Measurements from ENCODE around the gene LILRB5. TPM values are rescaled to one million over a fixed set of nuclear protein-coding genes. Genes with fewer than 3 reads are reported as not detected.
"Not testable (repeated sequence)": the region's sequence is repeated elsewhere in the genome, so short reads cannot be mapped to it uniquely, and the experiment has no call there.

LILRB5 gene
- total RNA-seq, 2 experiments from 2014 or later, result not detected

DNA sequence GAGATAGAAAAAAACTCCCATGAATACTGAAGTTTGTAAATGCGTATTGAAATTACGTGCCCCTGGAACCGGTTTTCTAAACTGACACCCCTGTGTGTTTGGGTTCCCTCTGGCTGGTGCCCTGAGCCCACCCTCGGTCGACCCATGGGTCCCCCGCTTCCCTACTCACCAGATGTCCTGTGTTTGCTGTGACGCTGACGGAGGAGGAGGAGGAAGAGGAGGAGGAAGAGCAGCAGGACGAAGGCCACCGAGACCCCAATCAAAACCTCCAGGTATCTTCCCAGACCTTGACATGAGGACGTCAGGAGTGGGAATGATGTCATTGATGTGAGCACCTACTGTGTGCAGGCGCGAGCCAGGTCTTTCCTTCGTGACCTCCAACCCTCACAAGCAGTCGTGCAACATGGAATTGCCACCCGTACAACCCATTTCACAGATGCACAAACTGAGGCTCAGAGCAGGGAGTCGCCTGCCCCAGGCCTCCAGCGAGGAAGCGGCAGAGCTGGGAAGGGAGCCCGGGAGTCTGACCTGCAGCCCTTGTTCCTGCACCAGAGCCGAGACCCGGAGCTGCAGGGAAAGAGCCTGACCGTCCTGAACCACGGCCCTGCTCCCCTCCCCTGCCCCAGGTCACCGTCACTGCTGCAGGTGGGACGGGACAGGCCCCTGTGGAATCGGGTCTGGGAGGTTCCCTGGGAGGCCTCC is 38.0 kb downstream of the LILRB5 start:
- POLR2A ChIA-PET, result no interaction called here
- no peak overlapping the region for H3K27ac Mint-ChIP-seq
- intact Hi-C loops (cut with DNase I, micrococcal nuclease), result no loop called here
- H3K36me3 ChIP-seq (ENCODE audit: insufficient read depth, low read length), result no peaks in the 10 kb centered on the region
- H3K4me1 ChIP-seq (ENCODE audit: insufficient read depth, low read length), result peaks cover 8% of the 10 kb centered on the region
- DNase-seq, result no peak
- H3K9me3 Mint-ChIP-seq, result no peaks in the 10 kb centered on the region
- H3K27me3 ChIP-seq (ENCODE audit: control insufficient read depth in 1 of 2, insufficient read depth in 2 of 2, low read length in 2 of 2), result peaks cover 0 to 2% of the 10 kb centered on the region in 2 experiments
- H3K36me3 Mint-ChIP-seq (ENCODE audit: low read depth), result no peaks in the 10 kb centered on the region
- no peaks in the 10 kb centered on the region for H3K4me1 Mint-ChIP-seq (ENCODE audit: low read depth)
- no peak overlapping the region for H3K4me3 Mint-ChIP-seq
- H3K27me3 Mint-ChIP-seq, result peaks cover 3% of the 10 kb centered on the region
- no peak overlapping the region for H3K27ac ChIP-seq (ENCODE audit: low read depth in 1 of 2, low read length in 2 of 2)
- H3K4me3 ChIP-seq (ENCODE audit: low read length), result no peak overlapping the region
- TF ChIP-seq, protein P1, sequence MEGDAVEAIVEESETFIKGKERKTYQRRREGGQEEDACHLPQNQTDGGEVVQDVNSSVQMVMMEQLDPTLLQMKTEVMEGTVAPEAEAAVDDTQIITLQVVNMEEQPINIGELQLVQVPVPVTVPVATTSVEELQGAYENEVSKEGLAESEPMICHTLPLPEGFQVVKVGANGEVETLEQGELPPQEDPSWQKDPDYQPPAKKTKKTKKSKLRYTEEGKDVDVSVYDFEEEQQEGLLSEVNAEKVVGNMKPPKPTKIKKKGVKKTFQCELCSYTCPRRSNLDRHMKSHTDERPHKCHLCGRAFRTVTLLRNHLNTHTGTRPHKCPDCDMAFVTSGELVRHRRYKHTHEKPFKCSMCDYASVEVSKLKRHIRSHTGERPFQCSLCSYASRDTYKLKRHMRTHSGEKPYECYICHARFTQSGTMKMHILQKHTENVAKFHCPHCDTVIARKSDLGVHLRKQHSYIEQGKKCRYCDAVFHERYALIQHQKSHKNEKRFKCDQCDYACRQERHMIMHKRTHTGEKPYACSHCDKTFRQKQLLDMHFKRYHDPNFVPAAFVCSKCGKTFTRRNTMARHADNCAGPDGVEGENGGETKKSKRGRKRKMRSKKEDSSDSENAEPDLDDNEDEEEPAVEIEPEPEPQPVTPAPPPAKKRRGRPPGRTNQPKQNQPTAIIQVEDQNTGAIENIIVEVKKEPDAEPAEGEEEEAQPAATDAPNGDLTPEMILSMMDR (IDR thresholded peaks at IDR 0.05), result no peak
- CTCF ChIA-PET, result no interaction called here
- H3K9me3 ChIP-seq (ENCODE audit: control insufficient read depth in 1 of 2, insufficient read depth in 1 of 2, low read length in 2 of 2), result no peaks in the 10 kb centered on the region
- ATAC-seq (ENCODE audit: poor library complexity), result no peak

DNA sequence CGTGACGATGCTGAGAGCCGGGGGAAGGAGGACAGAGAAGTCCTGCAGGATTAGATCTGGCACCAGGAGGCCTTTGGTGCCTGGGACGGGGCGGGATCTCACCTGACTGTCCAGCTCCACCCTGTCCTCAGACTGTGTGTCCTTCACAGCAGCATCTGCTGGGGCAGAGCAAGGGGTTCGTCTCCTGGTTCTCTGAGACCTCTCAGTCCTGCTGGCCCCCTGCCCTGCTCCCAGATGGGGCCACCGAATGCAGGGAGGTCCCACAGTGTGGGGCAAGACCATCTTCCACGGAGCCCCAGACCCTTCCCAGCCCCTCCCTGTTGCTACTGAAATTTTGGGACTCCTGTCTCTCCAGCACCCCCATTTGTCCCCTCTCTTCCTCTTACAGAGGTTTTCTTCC is 38.8 kb downstream of the LILRB5 start:
- Mint-ChIP-seq H3K4me1 (ENCODE audit: low read depth) (no peaks in the 10 kb centered on the region), H3K27me3 (no peaks in the 10 kb centered on the region), H3K9me3 (no peaks in the 10 kb centered on the region), H3K36me3 (ENCODE audit: low read depth) (no peaks in the 10 kb centered on the region), H3K4me3 (no peak overlapping the region), H3K27ac (no peak overlapping the region)
- peaks cover 7% of the 10 kb centered on the region for H3K4me1 ChIP-seq (ENCODE audit: insufficient read depth, low read length)
- no peak overlapping the region for H3K4me3 ChIP-seq (ENCODE audit: low read length)
- no peak overlapping the region for H3K27ac ChIP-seq (ENCODE audit: low read depth in 1 of 2, low read length in 2 of 2)
- CTCF ChIA-PET, result no interaction called here
- no peaks in the 10 kb centered on the region for H3K9me3 ChIP-seq (ENCODE audit: control insufficient read depth in 1 of 2, insufficient read depth in 1 of 2, low read length in 2 of 2)
- no peak for ATAC-seq (ENCODE audit: poor library complexity)
- no peak for DNase-seq
- H3K27me3 ChIP-seq (ENCODE audit: control insufficient read depth in 1 of 2, insufficient read depth in 2 of 2, low read length in 2 of 2), result peaks cover 0 to 2% of the 10 kb centered on the region in 2 experiments
- TF ChIP-seq, protein P1 (IDR thresholded peaks at IDR 0.05), result no peak
- no peaks in the 10 kb centered on the region for H3K36me3 ChIP-seq (ENCODE audit: insufficient read depth, low read length)
- intact Hi-C loops (cut with DNase I, micrococcal nuclease), result no loop called here
- POLR2A ChIA-PET, result no interaction called here

DNA sequence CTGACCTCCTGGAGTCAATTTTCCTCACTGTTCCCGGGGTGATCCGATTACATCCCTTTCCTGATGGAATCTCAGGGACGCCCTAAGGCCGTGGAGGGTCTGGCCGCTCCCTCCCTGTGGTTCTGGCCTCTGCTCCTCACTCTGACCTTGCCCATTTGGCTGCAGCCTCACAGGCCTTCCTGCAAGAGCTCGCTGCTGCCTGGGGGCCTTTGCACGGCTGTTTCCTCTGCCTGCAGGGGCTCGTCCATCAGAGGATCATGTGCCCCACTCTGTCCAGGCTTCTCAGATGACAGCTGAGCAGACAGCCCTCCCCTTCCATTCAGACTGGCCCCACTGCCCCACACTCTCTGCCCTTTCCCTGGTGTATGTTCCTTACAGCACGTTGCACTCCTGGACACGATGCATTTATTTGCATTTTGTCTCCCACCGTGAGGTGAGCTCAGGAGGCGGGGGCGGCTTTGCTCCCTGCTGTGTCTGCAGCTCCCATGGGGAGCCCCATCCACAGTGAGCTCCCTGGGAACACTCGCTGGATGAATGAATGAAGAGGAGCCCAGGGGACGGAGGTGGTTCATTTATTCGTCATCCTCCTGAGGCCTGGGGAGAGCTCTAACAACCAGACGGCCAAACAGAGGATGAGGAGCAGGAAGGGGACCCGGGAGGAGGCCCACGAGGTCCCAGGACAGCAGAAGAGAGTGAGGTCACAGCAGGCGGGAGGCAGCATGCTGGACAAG is 39.4 kb downstream of the LILRB5 start:
- ATAC-seq (ENCODE audit: poor library complexity); H3K27me3 Mint-ChIP-seq; CTCF ChIA-PET; H3K27ac ChIP-seq (ENCODE audit: low read depth in 1 of 2, low read length in 2 of 2); H3K36me3 Mint-ChIP-seq (ENCODE audit: low read depth); H3K4me1 ChIP-seq (ENCODE audit: insufficient read depth, low read length); H3K9me3 ChIP-seq (ENCODE audit: control insufficient read depth in 1 of 2, insufficient read depth in 1 of 2, low read length in 2 of 2); POLR2A ChIA-PET; H3K4me1 Mint-ChIP-seq (ENCODE audit: low read depth); H3K9me3 Mint-ChIP-seq; H3K27me3 ChIP-seq (ENCODE audit: control insufficient read depth in 1 of 2, insufficient read depth in 2 of 2, low read length in 2 of 2); H3K36me3 ChIP-seq (ENCODE audit: insufficient read depth, low read length); H3K4me3 ChIP-seq (ENCODE audit: low read length); DNase-seq; H3K4me3 Mint-ChIP-seq; H3K27ac Mint-ChIP-seq; intact Hi-C loops (cut with DNase I, micrococcal nuclease): not testable (repeated sequence)

All from CD4-positive, alpha-beta T cell (primary cell).